ENCODE results near the gene UTY. TPM values are rescaled to one million over a fixed set of nuclear protein-coding genes. Genes with fewer than 3 reads are reported as not detected.

Gene UTY
- total RNA-seq, 1 donor = 36.9 TPM

DNA sequence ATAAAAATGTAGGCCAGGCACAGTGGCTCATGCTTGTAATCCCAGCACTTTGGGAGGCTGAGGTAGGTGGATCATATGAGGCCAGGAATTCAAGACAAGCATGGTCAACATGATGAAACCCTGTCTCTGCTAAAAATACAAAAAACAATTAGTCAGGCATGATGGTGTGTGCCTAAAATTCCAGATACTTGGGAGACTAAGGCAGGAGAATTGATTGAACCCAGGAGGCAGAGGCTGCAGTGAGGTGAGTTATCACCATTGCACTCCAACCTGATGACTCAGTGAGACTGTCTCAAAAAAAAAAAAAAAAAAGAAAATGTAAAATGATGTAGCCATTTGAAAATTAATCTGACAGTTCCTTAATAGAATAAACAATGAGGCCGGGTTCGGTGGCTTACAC, 171.9 kb downstream of the UTY start:
- H3K4me1 ChIP-seq (ENCODE audit: insufficient read depth, low read length) = no peaks in the 10 kb centered on the region
- no peaks in the 10 kb centered on the region for H3K9me3 ChIP-seq (ENCODE audit: low read depth, low read length)
- no peak overlapping the region for H3K4me3 ChIP-seq (ENCODE audit: insufficient read depth, low read length)
- H3K79me2 ChIP-seq (ENCODE audit: insufficient read depth, low read length) = no peaks in the 10 kb centered on the region
- H4K20me1 ChIP-seq (ENCODE audit: insufficient read depth, low read length) = no peaks in the 10 kb centered on the region
- no peak overlapping the region for H2AFZ ChIP-seq (ENCODE audit: low read length)
- no peaks in the 10 kb centered on the region for H3K27me3 ChIP-seq (ENCODE audit: insufficient read depth, low read length)
- H3K27ac ChIP-seq (ENCODE audit: low read depth, low read length) = no peak overlapping the region
- H3K36me3 ChIP-seq (ENCODE audit: insufficient read depth, low read length) = no peaks in the 10 kb centered on the region
- TF ChIP-seq, protein P1, sequence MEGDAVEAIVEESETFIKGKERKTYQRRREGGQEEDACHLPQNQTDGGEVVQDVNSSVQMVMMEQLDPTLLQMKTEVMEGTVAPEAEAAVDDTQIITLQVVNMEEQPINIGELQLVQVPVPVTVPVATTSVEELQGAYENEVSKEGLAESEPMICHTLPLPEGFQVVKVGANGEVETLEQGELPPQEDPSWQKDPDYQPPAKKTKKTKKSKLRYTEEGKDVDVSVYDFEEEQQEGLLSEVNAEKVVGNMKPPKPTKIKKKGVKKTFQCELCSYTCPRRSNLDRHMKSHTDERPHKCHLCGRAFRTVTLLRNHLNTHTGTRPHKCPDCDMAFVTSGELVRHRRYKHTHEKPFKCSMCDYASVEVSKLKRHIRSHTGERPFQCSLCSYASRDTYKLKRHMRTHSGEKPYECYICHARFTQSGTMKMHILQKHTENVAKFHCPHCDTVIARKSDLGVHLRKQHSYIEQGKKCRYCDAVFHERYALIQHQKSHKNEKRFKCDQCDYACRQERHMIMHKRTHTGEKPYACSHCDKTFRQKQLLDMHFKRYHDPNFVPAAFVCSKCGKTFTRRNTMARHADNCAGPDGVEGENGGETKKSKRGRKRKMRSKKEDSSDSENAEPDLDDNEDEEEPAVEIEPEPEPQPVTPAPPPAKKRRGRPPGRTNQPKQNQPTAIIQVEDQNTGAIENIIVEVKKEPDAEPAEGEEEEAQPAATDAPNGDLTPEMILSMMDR (IDR thresholded peaks at IDR 0.05; ENCODE audit: extremely low read depth, low read depth, low read length) = no peak
- DNase-seq (ENCODE audit: insufficient read length, low spot score, missing footprints) = no peak
- H3K4me2 ChIP-seq (ENCODE audit: insufficient read depth, low read length) = no peak overlapping the region

DNA sequence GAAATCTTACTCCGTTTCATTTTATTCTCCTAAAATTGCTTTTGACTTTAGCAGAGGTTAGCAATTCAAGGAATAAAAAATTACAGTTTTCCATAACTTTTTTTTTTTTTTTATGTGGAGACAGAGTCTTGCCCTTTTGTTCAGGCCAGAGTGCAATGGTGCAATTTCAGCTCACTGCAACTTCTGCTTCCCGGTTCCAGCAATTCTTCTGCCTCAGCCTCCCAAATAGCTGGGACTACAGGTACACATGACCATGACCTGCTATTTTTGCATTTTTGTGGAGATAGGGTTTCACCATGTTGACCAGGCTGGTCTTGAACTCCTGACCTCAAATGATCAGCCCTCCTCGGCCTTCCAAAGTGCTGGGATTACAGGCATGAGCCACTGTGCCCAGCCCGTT, 179.0 kb downstream of the UTY start:
- no peak overlapping the region for H3K4me3 ChIP-seq (ENCODE audit: insufficient read depth, low read length)
- no peak overlapping the region for H2AFZ ChIP-seq (ENCODE audit: low read length)
- no peaks in the 10 kb centered on the region for H3K79me2 ChIP-seq (ENCODE audit: insufficient read depth, low read length)
- H3K36me3 ChIP-seq (ENCODE audit: insufficient read depth, low read length) = no peaks in the 10 kb centered on the region
- TF ChIP-seq, protein P1 (IDR thresholded peaks at IDR 0.05; ENCODE audit: extremely low read depth, low read depth, low read length) = no peak
- no peak overlapping the region for H3K27ac ChIP-seq (ENCODE audit: low read depth, low read length)
- H3K9me3 ChIP-seq (ENCODE audit: low read depth, low read length) = no peaks in the 10 kb centered on the region
- H4K20me1 ChIP-seq (ENCODE audit: insufficient read depth, low read length) = no peaks in the 10 kb centered on the region
- H3K27me3 ChIP-seq (ENCODE audit: insufficient read depth, low read length) = no peaks in the 10 kb centered on the region
- no peaks in the 10 kb centered on the region for H3K4me1 ChIP-seq (ENCODE audit: insufficient read depth, low read length)
- no peak overlapping the region for H3K4me2 ChIP-seq (ENCODE audit: insufficient read depth, low read length)
- no peak for DNase-seq (ENCODE audit: insufficient read length, low spot score, missing footprints)

DNA sequence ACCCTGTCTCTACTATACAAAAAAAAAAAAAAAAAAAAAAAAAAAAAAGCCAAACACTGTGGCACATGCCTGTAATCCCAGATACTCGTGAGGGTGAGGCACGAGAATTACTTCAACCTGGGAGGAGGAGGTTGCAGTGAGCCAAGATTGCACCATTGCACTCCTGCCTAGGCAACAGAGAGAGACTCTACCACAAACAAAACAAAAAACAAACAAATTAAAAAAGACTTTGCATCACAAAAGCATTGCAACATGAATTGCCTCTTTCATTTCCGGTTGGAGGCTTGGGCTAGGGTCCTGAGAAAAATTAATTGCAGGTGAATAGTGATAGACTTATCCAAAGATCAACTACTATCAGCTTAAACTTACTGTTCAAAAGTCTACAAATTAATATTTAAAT, 180.4 kb downstream of the UTY start:
- Histone ChIP-seq H3K4me3 (ENCODE audit: insufficient read depth, low read length) (no peak overlapping the region), H3K27ac (ENCODE audit: low read depth, low read length) (no peak overlapping the region), H3K27me3 (ENCODE audit: insufficient read depth, low read length) (no peaks in the 10 kb centered on the region), H3K4me2 (ENCODE audit: insufficient read depth, low read length) (no peak overlapping the region), H4K20me1 (ENCODE audit: insufficient read depth, low read length) (no peaks in the 10 kb centered on the region), H3K4me1 (ENCODE audit: insufficient read depth, low read length) (no peaks in the 10 kb centered on the region), H3K9me3 (ENCODE audit: low read depth, low read length) (no peaks in the 10 kb centered on the region), H2AFZ (ENCODE audit: low read length) (no peak overlapping the region), H3K36me3 (ENCODE audit: insufficient read depth, low read length) (no peaks in the 10 kb centered on the region), H3K79me2 (ENCODE audit: insufficient read depth, low read length) (no peaks in the 10 kb centered on the region)
- TF ChIP-seq, protein P1 (IDR thresholded peaks at IDR 0.05; ENCODE audit: extremely low read depth, low read depth, low read length) = no peak
- DNase-seq (ENCODE audit: insufficient read length, low spot score, missing footprints) = no peak

DNA sequence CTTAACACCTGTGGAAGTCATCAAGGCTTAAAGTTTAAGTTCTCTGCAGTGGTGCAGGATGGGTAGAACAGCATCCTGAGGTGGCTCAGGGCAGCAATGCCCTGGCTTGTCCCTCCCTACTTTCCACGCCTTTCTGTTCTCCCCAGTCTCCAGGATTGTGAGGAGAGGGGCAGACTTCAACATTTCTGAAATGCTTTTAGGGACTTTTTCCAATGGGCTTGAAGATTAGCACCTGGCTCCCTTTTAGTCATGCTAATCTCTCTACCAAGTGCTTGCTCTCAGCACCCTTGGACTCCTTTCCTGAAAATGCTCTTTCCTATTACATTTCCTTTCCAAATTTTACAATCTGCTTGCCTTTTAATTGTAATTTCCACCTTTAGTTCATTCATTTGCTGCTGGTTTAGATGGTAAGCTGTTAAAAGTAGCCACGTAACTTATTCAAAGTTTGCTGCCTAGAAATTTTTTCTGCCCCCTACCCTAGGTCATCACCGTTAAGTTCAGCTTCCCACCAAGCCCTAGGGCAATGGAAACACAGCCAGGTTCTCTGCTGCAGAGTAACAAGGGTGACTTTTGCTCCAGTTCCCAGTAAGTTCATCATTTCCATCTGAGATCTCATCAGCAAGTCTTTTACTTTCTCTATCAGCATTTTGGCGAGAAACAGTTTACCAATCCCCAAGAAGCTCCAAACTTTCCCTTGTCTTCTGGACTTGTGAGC, 183.5 kb downstream of the UTY start:
- Histone ChIP-seq H3K27me3 (ENCODE audit: insufficient read depth, low read length) (no peaks in the 10 kb centered on the region), H3K27ac (ENCODE audit: low read depth, low read length) (no peak overlapping the region), H3K4me1 (ENCODE audit: insufficient read depth, low read length) (no peaks in the 10 kb centered on the region), H3K4me3 (ENCODE audit: insufficient read depth, low read length) (no peak overlapping the region), H3K4me2 (ENCODE audit: insufficient read depth, low read length) (no peak overlapping the region), H3K79me2 (ENCODE audit: insufficient read depth, low read length) (no peaks in the 10 kb centered on the region), H4K20me1 (ENCODE audit: insufficient read depth, low read length) (no peaks in the 10 kb centered on the region), H3K9me3 (ENCODE audit: low read depth, low read length) (no peaks in the 10 kb centered on the region), H3K36me3 (ENCODE audit: insufficient read depth, low read length) (no peaks in the 10 kb centered on the region), H2AFZ (ENCODE audit: low read length) (no peak overlapping the region)
- DNase-seq (ENCODE audit: insufficient read length, low spot score, missing footprints) = no peak
- TF ChIP-seq, protein P1 (IDR thresholded peaks at IDR 0.05; ENCODE audit: extremely low read depth, low read depth, low read length) = no peak

All from osteoblast (primary cell).